Suprapubic skin (tissue), 4 donors: Measurements from ENCODE around the gene PRR35. TPM values are rescaled to one million over a fixed set of nuclear protein-coding genes. Genes with fewer than 3 reads are reported as not detected.
A peak's percentile ranks its signal among the peaks of the same experiment; 100 is the strongest.

Experiments
- DNase-seq, 2 donors: peaks; one replicate each; pipeline ENCODE4 v3.0.0-alpha.2; 2019; ENCODE audit warnings: low spot score in 2 of 2
- H3K27ac ChIP-seq: fragments of 200-600 bp; sonication (generic); one replicate; pipeline ENCODE4 v1.5.1; 2019
- H3K27me3 ChIP-seq: fragments of 200-600 bp; sonication (generic); one replicate; pipeline ENCODE4 v1.5.1; 2019
- H3K36me3 ChIP-seq: fragments of 200-600 bp; sonication (generic); one replicate; pipeline ENCODE4 v1.5.1; 2019
- H3K4me1 ChIP-seq: fragments of 200-600 bp; sonication (generic); one replicate; pipeline ENCODE4 v1.5.1; 2019
- H3K4me3 ChIP-seq: fragments of 200-600 bp; sonication (generic); one replicate; pipeline ENCODE4 v1.5.1; 2019; ENCODE audit warnings: mild to moderate bottlenecking
- H3K9me3 ChIP-seq: fragments of 200-600 bp; sonication (generic); one replicate; pipeline ENCODE4 v1.5.1; 2019
- CTCF ChIP-seq, 2 donors: fragments of 200-600 bp in 1 of 2; fragments of 450-650 bp in 1 of 2; sonication (generic) in 1 of 2; IDR thresholded peaks; one replicate each; pipeline ENCODE4 v1.5.1; 2016 to 2019; ENCODE audit warnings: antibody characterized with exemption in 2 of 2, mild to moderate bottlenecking in 1 of 2, moderate library complexity in 1 of 2
- EP300 ChIP-seq: sonication (generic); formaldehyde crosslinking; IDR thresholded peaks from one replicate; pipeline ENCODE4 v1.6.1; 2017; ENCODE audit warnings: antibody characterized with exemption
- POLR2A ChIP-seq, 2 donors: fragments of 450-650 bp; IDR thresholded peaks; one replicate each; pipeline ENCODE4 v1.6.1; 2017; ENCODE audit warnings: antibody characterized with exemption in 2 of 2, mild to moderate bottlenecking in 2 of 2, moderate library complexity in 2 of 2
- POLR2AphosphoS5 ChIP-seq, 3 donors: sonication (generic); formaldehyde crosslinking; IDR thresholded peaks; one replicate each; pipeline ENCODE4 v1.6.1; 2017; ENCODE audit warnings: antibody characterized with exemption in 3 of 3
- WGBS: methylation state at CpG from one replicate; pipeline ENCODE4 v1.1.5; 2018; 5-methylcytosine and 5-hydroxymethylcytosine counted together
- total RNA-seq, 4 donors: library from RNA; depleted of rRNA; stranded (reverse); fragments of >200 nt; gene quantifications; one replicate each; pipeline ENCODE4 v1.1.0, GENCODE V29; 2016

The PRR35 gene
- total RNA-seq, 4 donors from 2014 or later: not detected

GRCh38 chr16:564690-565418 is 4.7 kb downstream of the PRR35 start:
- DNase-seq: no peak
- Histone ChIP-seq H3K36me3 (no peaks in the 10 kb centered on the region), H3K27me3 (peaks cover 28% of the 10 kb centered on the region), H3K9me3 (no peaks in the 10 kb centered on the region), H3K27ac (no peak overlapping the region), H3K4me3 (no peak overlapping the region), H3K4me1 (peaks cover 55% of the 10 kb centered on the region)
- TF ChIP-seq POLR2A (IDR thresholded peaks at IDR 0.05): no peak
- WGBS: no CpG with 5 or more reads among the region's 42 CpGs

GRCh38 chr16:565419-566330 is 5.5 kb downstream of the PRR35 start:
- WGBS: 71% methylated on average over 19 of the region's 35 CpGs
- no peak overlapping the region for H3K27ac ChIP-seq
- no peak for DNase-seq
- no peak for TF ChIP-seq CTCF (IDR thresholded peaks at IDR 0.05)
- TF ChIP-seq POLR2A (IDR thresholded peaks at IDR 0.05): no peak
- no peak for TF ChIP-seq EP300
- no peaks in the 10 kb centered on the region for H3K9me3 ChIP-seq
- peaks cover 20% of the 10 kb centered on the region for H3K27me3 ChIP-seq
- H3K4me1 ChIP-seq: peaks cover 51% of the 10 kb centered on the region
- H3K4me3 ChIP-seq: no peak overlapping the region
- no peaks in the 10 kb centered on the region for H3K36me3 ChIP-seq

- TF ChIP-seq POLR2A (IDR thresholded peaks at IDR 0.05) (no peak), CTCF (IDR thresholded peaks at IDR 0.05) (no peak), POLR2AphosphoS5 (IDR thresholded peaks at IDR 0.05) (no peak), EP300 (no peak)
- 41% methylated on average over 8 of the region's 26 CpGs for WGBS
- no peaks in the 10 kb centered on the region for H3K36me3 ChIP-seq
- H3K27me3 ChIP-seq: peaks cover 11% of the 10 kb centered on the region
- H3K4me3 ChIP-seq: peak within 1 kb of the TSS; percentile 32
- H3K4me1 ChIP-seq: peaks cover 58% of the 10 kb centered on the region
- DNase-seq: no peak
- H3K27ac ChIP-seq: no peak within 1 kb of the TSS
- H3K9me3 ChIP-seq: no peaks in the 10 kb centered on the region
Observed at GRCh38 chr16:566475-567372, 6.5 kb downstream of the PRR35 start, which contains the start of gene NHLRC4. NHLRC4 (plus strand) TSS chr16:567005; CDS start chr16:568048, 1,043 bp downstream.

- Histone ChIP-seq H3K36me3 (no peaks in the 10 kb centered on the region), H3K27me3 (peaks cover 5% of the 10 kb centered on the region), H3K4me1 (peaks cover 58% of the 10 kb centered on the region), H3K9me3 (no peaks in the 10 kb centered on the region), H3K4me3 (peak overlapping the region; percentile 32), H3K27ac (no peak overlapping the region)
- WGBS: 86% methylated on average over 20 of the region's 35 CpGs
- TF ChIP-seq POLR2AphosphoS5 (IDR thresholded peaks at IDR 0.05) (no peak), POLR2A (IDR thresholded peaks at IDR 0.05) (no peak), EP300 (no peak), CTCF (IDR thresholded peaks at IDR 0.05) (no peak)
- no peak for DNase-seq
Observed at GRCh38 chr16:567373-568256, 7.4 kb downstream of the PRR35 start.
